ENCODE results near the gene ANAPC15.
A peak's percentile ranks its signal among the peaks of the same experiment; 100 is the strongest.

Gene ANAPC15

GRCh38 chr11:72084965-72085364 is 27.5 kb downstream of the ANAPC15 start:
- DNase-seq (ENCODE audit: low spot score) = peak; percentile 36

GRCh38 chr11:72084076-72084475 is 28.4 kb downstream of the ANAPC15 start:
- no peak for DNase-seq (ENCODE audit: low spot score)

GRCh38 chr11:72083414-72083813 is 29.1 kb downstream of the ANAPC15 start:
- no peak for DNase-seq (ENCODE audit: low spot score)

GRCh38 chr11:72081821-72082453 is 30.6 kb downstream of the ANAPC15 start:
- DNase-seq (ENCODE audit: low spot score) = no peak

- no peak for DNase-seq (ENCODE audit: low spot score)
Observed at GRCh38 chr11:72081184-72081644, 31.3 kb downstream of the ANAPC15 start.

GRCh38 chr11:72080326-72081183 is 31.9 kb downstream of the ANAPC15 start, which contains the start of the genes LRRC51 and NUMA1:
LRRC51 (plus strand) TSS chr11:72080850; CDS start chr11:72089084, 8,234 bp downstream.
NUMA1 (minus strand) TSS chr11:72080542; CDS start chr11:72035943, 44,599 bp downstream.
- DNase-seq (ENCODE audit: low spot score) = peak; percentile 100

- no peak for DNase-seq (ENCODE audit: low spot score)
Observed at GRCh38 chr11:72079819-72080325, 32.6 kb downstream of the ANAPC15 start.

- no peak for DNase-seq (ENCODE audit: low spot score)
Observed at GRCh38 chr11:72078477-72078876, 34.0 kb downstream of the ANAPC15 start.

- DNase-seq (ENCODE audit: low spot score) = no peak
Observed at GRCh38 chr11:72075756-72076155, 36.7 kb downstream of the ANAPC15 start.

GRCh38 chr11:72075109-72075508 is 37.4 kb downstream of the ANAPC15 start:
- peak; percentile 63 for DNase-seq (ENCODE audit: low spot score)

- no peak for DNase-seq (ENCODE audit: low spot score)
Observed at GRCh38 chr11:72072348-72072747, 40.1 kb downstream of the ANAPC15 start.

GRCh38 chr11:72070491-72070890 is 42.0 kb downstream of the ANAPC15 start:
- DNase-seq (ENCODE audit: low spot score) = no peak

- DNase-seq (ENCODE audit: low spot score) = peak; percentile 71
Observed at GRCh38 chr11:72069787-72070251, 42.7 kb downstream of the ANAPC15 start.

- DNase-seq (ENCODE audit: low spot score) = no peak
Observed at GRCh38 chr11:72069200-72069599, 43.3 kb downstream of the ANAPC15 start.

- no peak for DNase-seq (ENCODE audit: low spot score)
Observed at GRCh38 chr11:72067676-72068075, 44.8 kb downstream of the ANAPC15 start.

GRCh38 chr11:72067266-72067665 is 45.2 kb downstream of the ANAPC15 start:
- DNase-seq (ENCODE audit: low spot score) = no peak

- DNase-seq (ENCODE audit: low spot score) = no peak
Observed at GRCh38 chr11:72066855-72067254, 45.6 kb downstream of the ANAPC15 start.

- no peak for DNase-seq (ENCODE audit: low spot score)
Observed at GRCh38 chr11:72061739-72062396, 50.6 kb downstream of the ANAPC15 start.

All from pons (tissue), 1 donor.